Activated CD8-positive, alpha-beta memory T cell treated with anti-CD3 and anti-CD28 coated beads for 24 hours (primary cell): ENCODE measurements around the gene RUVBL1.
A peak's percentile ranks its signal among the peaks of the same experiment; 100 is the strongest.

Experiments
- DNase-seq: peaks from one replicate; pipeline ENCODE4 v3.0.0-alpha.2; 2020

The RUVBL1 gene

GRCh38 chr3:128064962-128065361, 58.6 kb downstream of the RUVBL1 start:
- no peak for DNase-seq

GRCh38 chr3:128063865-128064264, 59.7 kb downstream of the RUVBL1 start:
- no peak for DNase-seq

- no peak for DNase-seq
These were observed 61.4 kb downstream of the RUVBL1 start for GRCh38 chr3:128062033-128062745.

DNA sequence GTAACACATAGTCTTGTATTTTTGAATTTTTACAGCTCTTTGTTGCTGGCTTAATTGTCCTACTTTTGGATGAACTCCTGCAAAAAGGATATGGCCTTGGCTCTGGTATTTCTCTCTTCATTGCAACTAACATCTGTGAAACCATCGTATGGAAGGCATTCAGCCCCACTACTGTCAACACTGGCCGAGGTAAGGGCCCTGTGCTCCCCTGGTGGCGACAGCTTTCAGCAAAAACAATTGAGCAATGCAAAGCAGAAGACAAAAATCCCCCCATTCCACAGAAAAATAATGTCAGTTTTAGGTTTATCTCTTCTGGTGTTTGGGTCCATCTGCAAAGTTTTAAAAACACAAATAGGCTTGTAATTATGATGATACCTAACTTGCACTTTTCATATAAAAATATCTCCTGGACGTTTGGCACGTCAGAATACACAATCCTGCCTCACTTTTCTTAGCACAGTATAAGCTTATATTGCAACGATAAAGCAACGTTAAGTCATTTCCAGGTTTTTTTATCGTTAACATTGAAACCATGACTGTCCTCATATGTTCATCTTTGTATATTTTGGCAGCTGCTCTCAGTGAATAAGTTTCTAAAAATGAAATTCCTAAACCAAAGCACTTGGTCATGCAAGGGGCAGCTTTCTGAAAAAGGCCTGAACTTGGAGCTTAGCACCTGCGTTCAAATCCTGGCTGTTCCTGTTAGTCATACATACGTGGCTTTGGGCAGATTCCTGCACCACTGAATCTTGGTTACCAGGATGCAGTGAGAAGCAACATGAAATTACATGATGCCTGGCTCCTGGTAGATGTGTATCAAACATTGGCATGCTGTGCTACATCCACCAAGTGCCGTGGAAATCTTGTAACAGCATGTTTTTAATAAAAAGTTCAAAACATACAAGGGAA, 62.9 kb downstream of the RUVBL1 start:
- no peak for DNase-seq

GRCh38 chr3:128056258-128056657, 67.4 kb downstream of the RUVBL1 start:
- no peak for DNase-seq

DNA sequence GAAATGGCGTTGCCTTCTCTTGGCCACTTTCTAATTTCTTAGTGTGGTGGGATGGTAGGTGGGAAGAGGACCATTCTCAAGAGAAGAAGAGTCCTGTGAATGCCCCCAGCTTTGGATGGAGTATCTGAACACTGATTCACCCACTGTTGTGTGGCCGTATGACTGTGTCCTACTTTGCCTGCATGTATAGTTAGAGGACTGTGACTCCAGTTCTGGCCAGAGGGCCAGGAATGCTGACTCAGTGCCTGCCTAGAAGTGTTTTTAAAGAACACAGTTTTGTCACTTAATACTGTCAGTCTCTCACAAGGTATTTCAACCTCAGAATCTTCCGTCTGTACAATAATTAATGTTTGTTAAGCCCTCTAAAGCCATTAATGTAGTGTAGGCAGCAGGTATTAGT, 69.2 kb downstream of the RUVBL1 start:
- DNase-seq, result no peak

DNA sequence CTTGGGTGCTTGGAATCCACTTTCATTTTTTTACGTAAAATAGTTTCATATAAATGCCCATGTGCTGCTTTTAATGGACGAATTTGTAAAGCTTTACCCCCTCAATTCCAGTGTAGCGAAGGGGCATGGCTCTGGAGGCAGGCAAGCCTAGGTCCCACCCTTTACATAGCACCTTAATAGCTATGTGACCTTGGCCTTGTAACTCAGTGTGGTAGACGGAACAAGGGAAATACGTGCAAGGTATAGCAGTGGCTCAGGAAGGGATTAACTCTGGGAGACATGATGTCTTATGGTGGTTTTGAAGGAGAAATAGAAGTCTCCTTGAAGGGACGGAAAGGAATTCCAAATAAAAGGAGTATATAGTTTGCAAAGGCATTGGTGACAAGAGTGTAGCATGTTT, 70.0 kb downstream of the RUVBL1 start:
- no peak for DNase-seq

DNA sequence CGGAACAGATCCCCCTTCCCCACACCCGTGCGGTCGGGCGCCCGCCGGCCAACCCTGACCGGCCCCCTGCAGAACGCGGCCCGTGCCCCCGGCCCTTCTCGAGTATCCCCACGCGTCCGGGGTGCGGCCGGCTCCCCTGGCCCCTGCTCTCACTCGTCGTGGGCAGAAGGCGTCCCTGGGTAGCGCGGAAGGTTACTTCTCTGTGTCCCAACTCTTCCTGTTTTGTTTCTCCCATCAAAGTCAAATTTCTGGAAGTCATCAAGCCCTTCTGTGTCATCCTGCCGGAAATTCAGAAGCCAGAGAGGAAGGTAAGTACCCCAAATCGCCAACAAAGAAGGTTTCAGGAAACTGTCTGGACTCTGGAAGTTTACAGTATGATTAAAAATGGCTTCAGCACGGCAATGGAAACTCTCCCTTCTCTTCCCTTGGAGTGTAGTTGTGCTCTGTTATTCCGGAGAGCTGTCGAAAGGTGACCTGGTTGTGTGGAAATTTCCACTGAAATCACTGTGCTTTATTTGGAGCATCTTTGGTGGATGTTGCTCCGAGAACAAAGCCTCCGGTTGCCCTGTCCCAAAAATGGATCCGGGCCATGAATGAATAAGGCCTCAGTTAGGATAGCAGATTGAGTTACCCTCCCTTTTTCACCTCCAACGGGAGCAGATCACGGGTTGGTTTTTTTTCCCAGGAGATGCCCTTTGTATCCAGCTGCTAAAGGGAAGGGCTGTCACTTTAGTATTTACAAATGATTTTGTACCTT, 70.8 kb downstream of the RUVBL1 start:
- no peak for DNase-seq

DNA sequence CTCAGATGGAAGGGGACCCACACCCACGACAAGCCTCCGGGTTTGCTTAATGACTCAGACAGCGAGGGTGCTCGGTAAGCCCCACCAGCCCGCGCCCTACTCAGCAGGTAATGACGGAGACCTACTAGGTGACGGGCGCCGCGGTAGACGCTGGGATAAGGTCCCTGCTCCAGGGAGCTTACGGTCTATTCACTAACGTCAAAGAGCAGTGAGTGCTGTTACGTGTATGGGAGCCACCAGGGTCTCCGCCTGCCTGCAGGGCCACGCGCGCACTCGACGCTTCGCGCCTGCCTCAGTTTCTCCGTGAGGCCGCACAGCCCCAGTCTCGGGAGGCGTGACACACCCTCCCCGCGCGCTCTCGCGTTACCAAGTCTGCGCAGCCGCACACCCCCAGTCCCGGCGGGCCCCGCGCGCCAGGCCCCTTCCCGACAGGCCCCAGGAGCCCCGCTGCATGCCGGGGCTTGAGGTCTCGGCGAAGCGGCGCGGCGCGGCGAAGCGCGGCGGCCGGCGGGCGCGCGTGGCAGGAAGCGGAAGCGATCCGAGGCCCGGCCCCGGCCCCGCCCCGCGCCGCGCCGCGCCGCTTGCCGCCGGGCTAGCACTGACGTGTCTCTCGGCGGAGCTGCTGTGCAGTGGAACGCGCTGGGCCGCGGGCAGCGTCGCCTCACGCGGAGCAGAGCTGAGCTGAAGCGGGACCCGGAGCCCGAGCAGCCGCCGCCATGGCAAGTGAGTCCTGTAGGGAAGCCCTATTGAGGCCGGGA, 71.6 kb downstream of the RUVBL1 start, which contains the start of gene SEC61A1:
TSS of gene SEC61A1 (plus strand) at position 601 of the 758 bp plus-strand sequence. CDS start at position 717, 116 bp downstream.
- peak; percentile 97 for DNase-seq

GRCh38 chr3:128051459-128051836, 72.2 kb downstream of the RUVBL1 start:
- no peak for DNase-seq

- DNase-seq, result no peak
These were observed 73.0 kb downstream of the RUVBL1 start for GRCh38 chr3:128050597-128050996.

- DNase-seq, result no peak
These were observed 82.3 kb downstream of the RUVBL1 start for GRCh38 chr3:128041344-128041743.

- DNase-seq, result no peak
These were observed 83.0 kb downstream of the RUVBL1 start for GRCh38 chr3:128040660-128041059.

DNA sequence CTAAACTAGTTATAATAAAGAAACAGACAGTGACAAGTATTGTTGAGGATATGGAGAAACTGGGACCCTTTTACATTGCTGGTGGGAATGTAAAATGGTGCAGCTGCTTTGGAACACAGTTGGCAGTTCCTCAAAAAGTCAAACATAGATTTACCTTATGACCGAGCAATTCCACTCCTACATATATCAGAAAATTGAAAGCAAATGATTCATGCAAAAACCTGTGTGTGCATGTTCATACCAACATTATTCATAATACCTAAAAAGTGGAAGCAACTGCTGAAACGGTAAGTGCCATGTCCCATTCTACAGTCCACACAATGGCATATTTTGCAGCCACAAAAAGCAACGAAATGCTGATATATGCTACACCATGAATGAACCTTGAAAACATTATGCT, 83.6 kb downstream of the RUVBL1 start:
- no peak for DNase-seq

DNA sequence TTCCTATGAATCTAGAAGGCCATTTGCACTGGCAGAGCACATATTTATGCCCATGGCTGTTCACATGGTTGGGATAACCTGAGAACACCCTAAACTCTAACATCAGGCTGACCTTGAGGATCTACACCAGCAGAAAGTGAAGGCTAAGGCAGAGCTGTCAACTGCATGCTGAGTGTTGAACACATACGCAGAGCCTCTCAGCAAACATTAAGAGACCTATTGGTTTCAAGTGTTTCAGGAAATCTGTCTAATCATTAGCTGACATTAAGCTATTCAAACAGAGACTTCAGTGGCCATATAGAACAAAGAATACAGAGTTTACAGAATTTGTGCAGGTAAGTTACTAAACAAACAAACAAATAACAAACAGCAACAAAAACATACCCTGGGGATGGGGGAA, 87.5 kb downstream of the RUVBL1 start:
- no peak for DNase-seq

- no peak for DNase-seq
These were observed 90.5 kb downstream of the RUVBL1 start for GRCh38 chr3:128033102-128033501.
